GM19372 (cell line): ENCODE measurements around the gene TNS3.

Experiments used
- ATAC-seq: cut with Tn5 transposase; IDR thresholded peaks from one replicate; pipeline ENCODE4 v1.9.1; 2021; ENCODE audit warnings: mild to moderate bottlenecking, low read depth, moderate library complexity; ENCODE audit not compliant: unreplicated experiment

The TNS3 gene

GRCh38 chr7:47394751-47395252 is 187.1 kb downstream of the TNS3 start:
- no peak for ATAC-seq

DNA sequence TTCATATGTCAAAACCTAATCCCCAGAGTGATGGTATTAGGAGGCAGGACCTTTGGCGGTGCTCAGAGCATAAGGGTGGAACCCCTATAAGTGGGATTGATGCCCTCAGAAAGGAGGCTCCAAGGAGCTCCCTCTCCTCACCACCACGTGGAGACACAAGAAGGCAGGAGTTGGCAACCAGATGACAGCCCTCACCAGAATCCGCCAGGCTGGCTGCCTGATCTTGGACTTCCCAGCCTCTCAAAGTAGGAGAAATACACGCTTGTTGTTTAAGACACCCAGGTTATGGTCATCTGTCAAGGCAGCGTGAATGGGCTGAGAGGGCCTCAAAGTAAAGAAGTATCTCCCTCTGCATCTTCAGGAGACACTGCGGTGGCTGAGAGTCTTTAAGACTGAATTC is 187.7 kb downstream of the TNS3 start:
- no peak for ATAC-seq

GRCh38 chr7:47393406-47393805 is 188.5 kb downstream of the TNS3 start:
- no peak for ATAC-seq

DNA sequence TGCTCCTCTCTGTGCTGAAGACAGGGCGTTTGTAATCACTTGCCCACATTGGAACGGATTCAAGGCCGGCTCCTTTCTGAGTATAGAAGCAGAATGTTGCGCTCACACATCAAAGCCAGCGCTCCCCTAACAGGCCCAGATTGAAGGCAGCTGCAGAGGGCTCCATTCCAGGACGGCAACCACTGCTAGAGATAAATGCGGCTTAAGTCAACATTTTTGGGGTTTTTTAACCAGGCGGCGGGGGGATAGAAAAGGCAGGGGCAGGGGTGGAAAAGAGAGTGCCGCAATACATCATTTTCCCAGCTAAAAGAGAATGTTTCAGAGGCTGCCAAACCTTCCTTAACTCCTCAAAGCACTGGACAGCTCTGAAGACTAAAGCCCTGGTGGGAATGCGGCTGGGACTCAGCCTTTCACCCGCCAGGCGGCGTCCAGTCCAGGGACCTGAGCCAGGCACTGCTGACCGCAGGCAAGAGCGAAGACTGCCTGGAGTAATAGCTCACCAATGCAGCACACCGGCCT is 189.6 kb downstream of the TNS3 start:
- no peak for ATAC-seq

DNA sequence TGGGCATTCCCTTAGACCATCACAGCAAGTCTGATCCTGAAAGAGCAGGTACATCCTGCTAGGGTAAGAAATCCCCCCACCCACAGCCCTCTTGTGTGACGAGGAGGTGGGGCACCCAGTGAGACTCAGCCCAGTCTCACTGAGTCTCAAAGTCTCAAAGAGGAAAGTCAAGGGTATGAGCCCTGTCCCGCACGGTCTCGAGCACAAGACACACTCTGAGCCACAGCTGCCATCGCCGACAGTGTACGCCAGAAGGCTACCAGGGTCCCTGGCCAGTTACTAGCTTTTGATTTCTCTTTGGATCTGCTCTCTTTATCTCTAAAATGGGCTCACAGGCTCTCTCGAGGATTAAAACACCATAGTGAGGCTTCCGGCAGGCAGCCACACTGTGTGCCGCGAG is 190.2 kb downstream of the TNS3 start:
- no peak for ATAC-seq

DNA sequence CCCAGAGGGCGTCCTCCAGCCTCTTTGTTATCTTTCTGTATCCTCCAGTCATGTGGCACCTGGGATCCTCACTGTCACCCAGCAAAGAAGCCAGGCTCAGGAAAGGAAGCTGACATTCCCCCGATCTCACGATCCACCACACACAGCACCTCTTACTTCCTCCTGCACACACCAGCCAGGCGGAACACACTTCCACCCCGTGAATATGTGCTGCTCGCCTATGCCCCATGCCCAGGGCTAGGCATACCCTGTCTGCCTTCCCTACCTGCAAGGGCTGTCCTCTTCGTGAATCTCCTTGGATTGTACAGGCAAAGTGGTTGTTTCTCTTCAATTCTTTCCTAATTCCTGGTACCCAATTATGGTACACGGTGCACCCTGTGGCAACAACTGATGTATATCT is 191.0 kb downstream of the TNS3 start:
- no peak for ATAC-seq

DNA sequence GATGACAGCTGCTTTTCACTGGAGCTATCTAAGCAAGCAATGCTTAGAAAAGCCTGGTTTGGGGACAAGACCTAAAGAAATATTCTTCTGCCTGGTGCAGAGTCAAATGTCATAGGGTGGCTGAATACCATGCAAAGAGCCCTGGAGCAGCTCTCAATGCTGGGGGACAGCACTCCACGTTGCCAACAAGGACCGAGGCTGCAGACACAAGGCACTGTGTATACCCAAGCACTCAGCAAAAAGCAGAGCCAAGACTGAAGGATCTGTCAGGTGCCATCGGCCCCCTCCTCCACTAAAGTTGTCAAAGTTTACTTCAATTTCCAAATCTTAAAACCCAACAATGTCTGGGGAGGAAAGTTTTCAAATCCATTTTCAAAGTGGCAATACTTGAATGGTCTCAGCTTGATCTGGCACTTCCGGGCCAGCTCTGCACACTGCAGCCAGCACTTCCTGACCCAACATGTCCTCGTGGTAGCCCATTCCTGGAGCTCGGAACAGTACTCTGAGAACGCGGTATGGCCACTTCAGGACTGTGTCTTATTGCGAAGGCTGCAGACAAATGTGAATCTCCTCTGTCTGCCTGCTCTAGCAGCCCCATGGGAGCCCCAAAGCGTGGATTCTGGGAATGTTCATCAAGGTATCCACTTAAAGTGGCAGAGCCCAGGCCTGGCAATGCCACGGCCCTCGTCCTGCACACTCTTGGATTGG is 191.8 kb downstream of the TNS3 start:
- no peak for ATAC-seq

DNA sequence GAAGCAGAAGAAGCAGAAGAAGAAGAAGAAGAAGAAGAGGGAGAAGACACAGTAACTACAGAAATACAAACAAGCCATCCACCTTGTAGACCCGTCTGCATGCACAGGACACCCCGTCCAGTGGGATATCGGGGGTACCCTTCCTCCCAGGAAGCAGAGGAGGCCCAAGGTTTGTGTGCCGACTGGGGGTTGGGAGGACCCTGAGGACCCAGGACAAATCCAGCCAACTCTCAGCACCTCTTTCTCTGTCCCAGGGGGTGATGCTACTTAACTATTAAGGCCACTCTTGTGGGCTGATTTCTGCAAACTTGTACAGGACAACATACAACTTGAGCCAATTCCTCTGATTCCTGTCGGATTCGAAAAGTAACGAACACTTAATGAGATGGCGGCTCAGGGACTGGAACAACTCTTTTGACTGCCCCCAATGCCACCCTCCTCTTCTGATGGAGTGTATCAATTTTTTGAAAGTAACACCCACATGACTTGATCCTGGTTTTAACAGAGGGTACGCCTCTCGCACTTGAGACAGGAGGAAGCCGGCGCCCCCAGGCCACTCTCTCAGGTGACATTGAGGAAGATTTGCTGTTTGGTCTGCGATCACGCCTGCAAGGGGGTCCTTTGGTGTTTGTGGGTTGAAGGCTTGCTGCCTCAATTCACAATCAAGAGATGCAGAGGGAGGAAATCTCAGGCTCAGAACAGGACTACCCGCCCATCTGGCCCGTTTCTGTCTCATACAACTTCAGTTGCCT is 192.6 kb downstream of the TNS3 start:
- ATAC-seq, result no peak

DNA sequence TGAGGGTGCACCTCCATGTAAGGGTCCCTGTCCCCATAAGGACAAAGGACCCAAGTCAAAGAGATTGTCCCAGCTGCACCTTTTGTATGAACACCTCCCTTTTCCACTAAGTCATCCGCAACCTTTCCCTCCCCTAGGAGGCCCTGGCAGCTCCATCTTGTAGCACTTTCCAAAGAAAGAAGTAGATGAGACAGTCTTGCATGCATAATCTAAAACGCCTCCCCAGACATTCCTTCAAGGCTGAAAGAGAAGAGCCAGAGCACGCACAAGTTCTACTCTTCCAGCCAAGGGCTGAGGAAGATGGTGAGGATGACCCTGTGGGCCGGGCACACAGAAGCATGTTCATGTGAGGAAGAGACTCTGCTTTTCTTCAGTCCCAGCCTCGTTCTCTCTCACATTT is 194.4 kb downstream of the TNS3 start:
- no peak for ATAC-seq

- ATAC-seq, result no peak
Observed at GRCh38 chr7:47386273-47386835, 195.6 kb downstream of the TNS3 start.

- ATAC-seq, result no peak
Observed at GRCh38 chr7:47385536-47386125, 196.3 kb downstream of the TNS3 start.

GRCh38 chr7:47384755-47385535 is 197.0 kb downstream of the TNS3 start:
- no peak for ATAC-seq

- no peak for ATAC-seq
Observed at GRCh38 chr7:47383696-47384445, 198.0 kb downstream of the TNS3 start.

DNA sequence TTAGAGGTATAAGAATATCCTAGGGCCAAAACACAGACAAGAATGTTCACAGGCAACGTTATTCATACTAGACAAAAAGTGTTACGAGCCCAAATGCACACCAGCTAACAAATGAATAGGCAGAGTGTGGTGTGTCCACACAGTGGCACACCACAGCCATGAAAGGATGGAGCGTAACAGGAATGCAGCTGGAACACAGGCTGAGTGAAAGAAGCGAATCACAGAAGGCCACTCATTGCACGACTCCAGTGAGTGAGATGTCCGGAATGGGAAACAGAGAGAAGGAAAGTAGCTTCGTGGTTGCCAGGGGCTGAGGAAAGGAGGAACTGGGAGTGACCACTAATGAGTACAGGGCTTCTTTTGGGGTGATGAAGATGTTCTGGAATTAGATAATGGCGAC is 198.8 kb downstream of the TNS3 start:
- ATAC-seq, result no peak

GRCh38 chr7:47382200-47382599 is 199.7 kb downstream of the TNS3 start:
- ATAC-seq, result no peak

- ATAC-seq, result no peak
Observed at GRCh38 chr7:47381134-47381495, 200.8 kb downstream of the TNS3 start.

- no peak for ATAC-seq
Observed at GRCh38 chr7:47380325-47381133, 201.4 kb downstream of the TNS3 start.

- ATAC-seq, result no peak
Observed at GRCh38 chr7:47379629-47380324, 202.1 kb downstream of the TNS3 start.
